Astrocyte (in vitro differentiated cells and primary cell): ENCODE results near the gene F13A1. TPM values are rescaled to one million over a fixed set of nuclear protein-coding genes. Genes with fewer than 3 reads are reported as not detected.

Source experiments
- DNase-seq: peaks from one replicate; pipeline ENCODE4 v3.0.0-alpha.2; 2010; ENCODE audit warnings: low read depth
- FAIRE-seq: peaks from 2 replicates; lab custom pipeline; 2011; peaks lifted over from hg19 to GRCh38; lab: Jason Lieb, UNC
- H2AFZ ChIP-seq: 2 replicates; pipeline ENCODE4 v1.6.0; 2012; ENCODE audit warnings: low read depth, low read length, inconsistent platforms
- H3K27ac ChIP-seq: 2 replicates; pipeline ENCODE4 v1.5.1; 2011; ENCODE audit warnings: low read depth, low read length, inconsistent platforms
- H3K27me3 ChIP-seq: 2 replicates; pipeline ENCODE4 v1.6.0; 2011; ENCODE audit warnings: low read length, inconsistent platforms; ENCODE audit not compliant: insufficient read depth
- H3K36me3 ChIP-seq: 2 replicates; pipeline ENCODE4 v1.5.1; 2011; ENCODE audit warnings: low read length, inconsistent platforms; ENCODE audit not compliant: insufficient read depth
- H3K4me1 ChIP-seq: 2 replicates; pipeline ENCODE4 v1.5.1; 2011; ENCODE audit warnings: low read length, inconsistent platforms; ENCODE audit not compliant: insufficient read depth
- H3K4me2 ChIP-seq: 2 replicates; pipeline ENCODE4 v1.6.0; 2012; ENCODE audit warnings: low read length, inconsistent platforms
- H3K4me3 ChIP-seq: 2 replicates; pipeline ENCODE4 v1.5.1; 2011; ENCODE audit warnings: low read depth, mild to moderate bottlenecking, low read length, inconsistent platforms; ENCODE audit not compliant: insufficient read depth
- H3K79me2 ChIP-seq: 2 replicates; pipeline ENCODE4 v1.6.0; 2012; ENCODE audit warnings: mild to moderate bottlenecking, low read length, inconsistent platforms; ENCODE audit not compliant: insufficient read depth
- H3K9ac ChIP-seq: 2 replicates; pipeline ENCODE4 v1.6.0; 2012; ENCODE audit warnings: mild to moderate bottlenecking, low read length, inconsistent platforms
- H3K9me3 ChIP-seq: 2 replicates; pipeline ENCODE4 v1.5.1; 2012; ENCODE audit warnings: low read depth, mild to moderate bottlenecking, low read length, inconsistent platforms; ENCODE audit not compliant: insufficient read depth
- H4K20me1 ChIP-seq: 2 replicates; pipeline ENCODE4 v1.6.0; 2012; ENCODE audit warnings: low read length, inconsistent platforms; ENCODE audit not compliant: insufficient read depth
- H3K27ac Mint-ChIP-seq: one replicate; pipeline ENCODE4 v1.8.0; 2021; ENCODE audit warnings: mild to moderate bottlenecking, mixed read lengths; ENCODE audit not compliant: unreplicated experiment
- H3K27me3 Mint-ChIP-seq: one replicate; pipeline ENCODE4 v1.8.0; 2021; ENCODE audit warnings: low read depth, mixed read lengths; ENCODE audit not compliant: unreplicated experiment
- H3K36me3 Mint-ChIP-seq: one replicate; pipeline ENCODE4 v1.8.0; 2021; ENCODE audit warnings: low read depth, mixed read lengths; ENCODE audit not compliant: unreplicated experiment
- H3K4me1 Mint-ChIP-seq: one replicate; pipeline ENCODE4 v1.8.0; 2021; ENCODE audit warnings: low read depth, mixed read lengths; ENCODE audit not compliant: unreplicated experiment
- H3K4me3 Mint-ChIP-seq: one replicate; pipeline ENCODE4 v1.8.0; 2021; ENCODE audit warnings: mild to moderate bottlenecking, moderate library complexity, mixed read lengths; ENCODE audit not compliant: unreplicated experiment
- H3K9me3 Mint-ChIP-seq: one replicate; pipeline ENCODE4 v1.8.0; 2021; ENCODE audit warnings: mild to moderate bottlenecking, mixed read lengths; ENCODE audit not compliant: unreplicated experiment
- EZH2 ChIP-seq: IDR thresholded peaks from 2 replicates; pipeline ENCODE4 v1.6.1; 2012; ENCODE audit warnings: mild to moderate bottlenecking, low read length, inconsistent platforms; ENCODE audit not compliant: insufficient read depth
- total RNA-seq: library from RNA; stranded (reverse); gene quantifications from 2 replicates; pipeline ENCODE4 v1.2.1, GENCODE V29; 2021
- TF ChIP-seq, protein P1 (sequence below): IDR thresholded peaks from 2 replicates; pipeline ENCODE4 v1.5.1; 2011; ENCODE audit warnings: low read depth, mild to moderate bottlenecking, inconsistent platforms, low read length, moderate library complexity; ENCODE audit not compliant: insufficient read depth

F13A1 gene
- total RNA-seq, 1 donor from 2014 or later = 10.1 TPM

DNA sequence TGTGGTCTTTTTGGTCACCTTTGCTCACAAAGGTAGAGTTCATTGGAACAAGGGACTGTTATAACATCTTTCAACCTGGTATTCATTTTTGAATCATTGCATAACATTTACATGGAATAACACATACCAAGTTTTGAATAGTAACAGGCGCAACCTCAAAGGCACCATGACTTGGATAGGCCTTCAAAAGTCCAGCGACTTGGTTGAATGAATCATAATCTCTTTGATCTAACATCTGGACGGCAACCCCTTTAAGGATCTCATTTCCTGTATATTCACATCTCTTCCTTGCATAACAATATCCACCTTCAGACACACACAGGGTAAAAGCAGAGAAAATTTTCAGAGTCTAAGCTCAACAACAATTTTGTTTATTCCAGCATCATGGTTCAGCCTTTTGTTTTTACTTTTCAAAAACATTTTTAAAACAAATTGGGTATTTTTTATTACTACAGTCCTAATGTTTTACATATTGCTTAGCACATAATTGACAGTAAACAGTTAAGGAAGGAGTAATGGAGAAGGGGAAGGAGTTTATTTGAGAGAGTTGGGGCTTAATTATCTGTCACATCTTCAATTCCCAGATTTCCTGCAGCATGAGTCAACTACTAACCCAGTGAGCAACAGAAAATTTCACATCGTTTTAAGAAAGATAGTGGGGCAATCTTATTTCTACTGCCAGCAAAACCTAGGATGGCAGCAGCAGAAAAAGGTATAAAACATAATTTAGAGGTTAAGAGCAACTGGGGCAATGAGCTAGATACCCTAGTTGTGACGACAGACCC is 41.8 kb upstream of the F13A1 start:
- no peak for FAIRE-seq
- H3K4me3 ChIP-seq = no peak overlapping the region
- H3K9me3 ChIP-seq = no peaks in the 10 kb centered on the region
- no peak overlapping the region for H2AFZ ChIP-seq
- no peak for DNase-seq
- Mint-ChIP-seq H3K27ac (no peak overlapping the region), H3K9me3 (no peaks in the 10 kb centered on the region), H3K36me3 (no peaks in the 10 kb centered on the region), H3K4me1 (peaks cover 2% of the 10 kb centered on the region), H3K27me3 (peaks cover under 1% of the 10 kb centered on the region), H3K4me3 (no peak overlapping the region)
- TF ChIP-seq EZH2 = no peak
- TF ChIP-seq, protein P1, sequence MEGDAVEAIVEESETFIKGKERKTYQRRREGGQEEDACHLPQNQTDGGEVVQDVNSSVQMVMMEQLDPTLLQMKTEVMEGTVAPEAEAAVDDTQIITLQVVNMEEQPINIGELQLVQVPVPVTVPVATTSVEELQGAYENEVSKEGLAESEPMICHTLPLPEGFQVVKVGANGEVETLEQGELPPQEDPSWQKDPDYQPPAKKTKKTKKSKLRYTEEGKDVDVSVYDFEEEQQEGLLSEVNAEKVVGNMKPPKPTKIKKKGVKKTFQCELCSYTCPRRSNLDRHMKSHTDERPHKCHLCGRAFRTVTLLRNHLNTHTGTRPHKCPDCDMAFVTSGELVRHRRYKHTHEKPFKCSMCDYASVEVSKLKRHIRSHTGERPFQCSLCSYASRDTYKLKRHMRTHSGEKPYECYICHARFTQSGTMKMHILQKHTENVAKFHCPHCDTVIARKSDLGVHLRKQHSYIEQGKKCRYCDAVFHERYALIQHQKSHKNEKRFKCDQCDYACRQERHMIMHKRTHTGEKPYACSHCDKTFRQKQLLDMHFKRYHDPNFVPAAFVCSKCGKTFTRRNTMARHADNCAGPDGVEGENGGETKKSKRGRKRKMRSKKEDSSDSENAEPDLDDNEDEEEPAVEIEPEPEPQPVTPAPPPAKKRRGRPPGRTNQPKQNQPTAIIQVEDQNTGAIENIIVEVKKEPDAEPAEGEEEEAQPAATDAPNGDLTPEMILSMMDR = no peak
- no peaks in the 10 kb centered on the region for H3K27me3 ChIP-seq
- no peaks in the 10 kb centered on the region for H3K79me2 ChIP-seq
- no peak overlapping the region for H3K9ac ChIP-seq
- H3K4me2 ChIP-seq = no peak overlapping the region
- H3K27ac ChIP-seq = no peak overlapping the region
- no peaks in the 10 kb centered on the region for H3K4me1 ChIP-seq
- no peaks in the 10 kb centered on the region for H3K36me3 ChIP-seq
- no peaks in the 10 kb centered on the region for H4K20me1 ChIP-seq

DNA sequence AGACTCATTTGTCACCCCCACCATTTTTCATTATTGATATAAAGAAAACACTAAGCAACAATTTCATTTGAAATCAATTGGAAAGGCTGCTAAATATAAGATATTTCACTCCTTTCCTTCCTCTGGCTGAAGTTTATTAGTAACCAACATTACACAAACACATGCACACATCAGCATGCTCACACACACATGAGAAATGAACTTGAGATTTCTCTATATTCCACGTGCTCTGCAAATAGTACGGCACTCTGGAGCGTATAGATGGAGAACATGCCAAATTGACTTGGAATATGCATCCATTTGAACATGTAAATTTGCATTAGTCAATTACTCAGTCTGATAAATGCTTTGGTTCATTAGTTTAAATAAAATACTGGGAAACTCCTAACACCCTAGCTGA is 37.1 kb upstream of the F13A1 start:
- Mint-ChIP-seq H3K36me3 (no peaks in the 10 kb centered on the region), H3K4me1 (peaks cover 2% of the 10 kb centered on the region), H3K9me3 (no peaks in the 10 kb centered on the region), H3K27me3 (peaks cover 14% of the 10 kb centered on the region), H3K4me3 (no peak overlapping the region), H3K27ac (no peak overlapping the region)
- Histone ChIP-seq H2AFZ (no peak overlapping the region), H4K20me1 (no peaks in the 10 kb centered on the region), H3K36me3 (no peaks in the 10 kb centered on the region), H3K4me3 (no peak overlapping the region), H3K9ac (no peak overlapping the region), H3K9me3 (no peaks in the 10 kb centered on the region), H3K4me1 (no peaks in the 10 kb centered on the region), H3K27ac (no peak overlapping the region), H3K79me2 (no peaks in the 10 kb centered on the region), H3K27me3 (no peaks in the 10 kb centered on the region), H3K4me2 (no peak overlapping the region)
- FAIRE-seq (no peak), DNase-seq (no peak)
- TF ChIP-seq, protein P1 = no peak
- no peak for TF ChIP-seq EZH2

DNA sequence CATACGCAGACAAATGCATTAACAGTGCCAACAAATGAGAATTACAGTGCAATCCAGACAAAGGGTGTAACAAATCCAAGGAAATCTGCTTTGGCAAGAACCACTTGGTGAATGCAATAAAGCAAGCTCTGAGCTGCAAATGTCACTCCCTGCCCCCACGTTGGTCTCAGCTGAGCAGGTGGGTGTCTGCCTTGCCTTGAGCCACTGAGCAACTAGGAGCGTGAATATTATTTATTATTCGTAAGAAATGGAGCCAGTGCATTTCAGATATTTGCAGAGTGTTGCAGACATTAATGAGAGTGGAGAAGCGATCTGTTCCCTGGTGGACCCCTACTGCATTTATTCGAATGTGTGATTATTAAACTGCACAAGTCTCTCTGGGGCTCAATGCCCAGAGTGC is 36.6 kb upstream of the F13A1 start:
- DNase-seq (no peak), FAIRE-seq (no peak)
- H3K9me3 Mint-ChIP-seq = no peaks in the 10 kb centered on the region
- Histone ChIP-seq H3K4me3 (no peak overlapping the region), H3K79me2 (no peaks in the 10 kb centered on the region), H3K27ac (no peak overlapping the region), H3K36me3 (no peaks in the 10 kb centered on the region), H4K20me1 (no peaks in the 10 kb centered on the region), H3K4me2 (no peak overlapping the region), H2AFZ (no peak overlapping the region), H3K9ac (no peak overlapping the region), H3K27me3 (no peaks in the 10 kb centered on the region), H3K9me3 (no peaks in the 10 kb centered on the region), H3K4me1 (no peaks in the 10 kb centered on the region)
- H3K36me3 Mint-ChIP-seq = no peaks in the 10 kb centered on the region
- H3K4me3 Mint-ChIP-seq = no peak overlapping the region
- H3K4me1 Mint-ChIP-seq = peaks cover 2% of the 10 kb centered on the region
- no peak for TF ChIP-seq EZH2
- TF ChIP-seq, protein P1 = no peak
- no peak overlapping the region for H3K27ac Mint-ChIP-seq
- H3K27me3 Mint-ChIP-seq = peaks cover 14% of the 10 kb centered on the region
